Measurements from ENCODE around the gene SLC15A4.
"Not testable (repeated sequence)": the region's sequence is repeated elsewhere in the genome, so short reads cannot be mapped to it uniquely, and the experiment has no call there.

GRCh38 chr12:128849806-128850205 lies 26.0 kb upstream of the SLC15A4 start:
- TF ChIP-seq, protein P1, sequence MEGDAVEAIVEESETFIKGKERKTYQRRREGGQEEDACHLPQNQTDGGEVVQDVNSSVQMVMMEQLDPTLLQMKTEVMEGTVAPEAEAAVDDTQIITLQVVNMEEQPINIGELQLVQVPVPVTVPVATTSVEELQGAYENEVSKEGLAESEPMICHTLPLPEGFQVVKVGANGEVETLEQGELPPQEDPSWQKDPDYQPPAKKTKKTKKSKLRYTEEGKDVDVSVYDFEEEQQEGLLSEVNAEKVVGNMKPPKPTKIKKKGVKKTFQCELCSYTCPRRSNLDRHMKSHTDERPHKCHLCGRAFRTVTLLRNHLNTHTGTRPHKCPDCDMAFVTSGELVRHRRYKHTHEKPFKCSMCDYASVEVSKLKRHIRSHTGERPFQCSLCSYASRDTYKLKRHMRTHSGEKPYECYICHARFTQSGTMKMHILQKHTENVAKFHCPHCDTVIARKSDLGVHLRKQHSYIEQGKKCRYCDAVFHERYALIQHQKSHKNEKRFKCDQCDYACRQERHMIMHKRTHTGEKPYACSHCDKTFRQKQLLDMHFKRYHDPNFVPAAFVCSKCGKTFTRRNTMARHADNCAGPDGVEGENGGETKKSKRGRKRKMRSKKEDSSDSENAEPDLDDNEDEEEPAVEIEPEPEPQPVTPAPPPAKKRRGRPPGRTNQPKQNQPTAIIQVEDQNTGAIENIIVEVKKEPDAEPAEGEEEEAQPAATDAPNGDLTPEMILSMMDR (IDR thresholded peaks at IDR 0.05; ENCODE audit: low read length) = not testable (repeated sequence)
- not testable (repeated sequence) for TF ChIP-seq EZH2 (optimal IDR thresholded peaks at IDR 0.05; ENCODE audit: low read depth, low read length); EZH2phosphoT487 (IDR thresholded peaks at IDR 0.05; ENCODE audit: low read length)
